Omental fat pad (tissue), 4 donors: ENCODE data around the gene CCDC93. TPM values are rescaled to one million over a fixed set of nuclear protein-coding genes. Genes with fewer than 3 reads are reported as not detected.

Source experiments
- ATAC-seq: fragments of 150-250 bp; one replicate; pipeline ENCODE4 v1.9.1; 2016; ENCODE audit warnings: mild to moderate bottlenecking, moderate library complexity; ENCODE audit not compliant: low FRiP score
- DNase-seq: peaks from one replicate; pipeline ENCODE4 v3.0.0-alpha.2; 2019; ENCODE audit warnings: low spot score
- total RNA-seq, 4 donors: library from RNA; depleted of rRNA; stranded (reverse); fragments of >200 nt; gene quantifications; one replicate each; pipeline ENCODE4 v1.1.0, GENCODE V29; 2016
- TF ChIP-seq, protein P1 (sequence below), 3 donors: fragments of 450-650 bp; IDR thresholded peaks; one replicate each; pipeline ENCODE4 v1.5.1; 2016 to 2017; ENCODE audit warnings: antibody characterized with exemption in 3 of 3, mild to moderate bottlenecking in 3 of 3, moderate library complexity in 2 of 3

Gene CCDC93
- total RNA-seq, 4 donors from 2014 or later: 21.4 to 34.8 (median 22.3) TPM

DNA sequence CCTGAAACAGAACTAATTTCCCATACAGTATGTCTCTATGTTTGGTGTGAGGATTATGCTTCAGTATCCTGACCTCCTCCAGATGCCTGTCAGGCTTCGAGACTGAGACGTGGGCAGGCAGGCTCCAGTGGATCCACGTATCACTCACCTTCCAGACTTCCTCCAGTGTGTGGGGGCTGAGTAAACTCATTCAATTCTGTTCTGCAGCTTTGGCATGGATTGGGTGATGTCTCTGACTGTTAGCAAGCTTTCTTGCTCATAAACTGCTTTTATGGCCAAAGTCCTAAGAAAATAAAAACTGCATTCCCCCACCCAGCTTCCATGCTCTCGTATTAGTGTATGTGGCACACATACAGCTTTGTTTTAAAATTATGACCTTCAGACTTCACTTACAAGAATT is 53.6 kb downstream of the CCDC93 start:
- DNase-seq (no peak), ATAC-seq (no peak)
- TF ChIP-seq, protein P1, sequence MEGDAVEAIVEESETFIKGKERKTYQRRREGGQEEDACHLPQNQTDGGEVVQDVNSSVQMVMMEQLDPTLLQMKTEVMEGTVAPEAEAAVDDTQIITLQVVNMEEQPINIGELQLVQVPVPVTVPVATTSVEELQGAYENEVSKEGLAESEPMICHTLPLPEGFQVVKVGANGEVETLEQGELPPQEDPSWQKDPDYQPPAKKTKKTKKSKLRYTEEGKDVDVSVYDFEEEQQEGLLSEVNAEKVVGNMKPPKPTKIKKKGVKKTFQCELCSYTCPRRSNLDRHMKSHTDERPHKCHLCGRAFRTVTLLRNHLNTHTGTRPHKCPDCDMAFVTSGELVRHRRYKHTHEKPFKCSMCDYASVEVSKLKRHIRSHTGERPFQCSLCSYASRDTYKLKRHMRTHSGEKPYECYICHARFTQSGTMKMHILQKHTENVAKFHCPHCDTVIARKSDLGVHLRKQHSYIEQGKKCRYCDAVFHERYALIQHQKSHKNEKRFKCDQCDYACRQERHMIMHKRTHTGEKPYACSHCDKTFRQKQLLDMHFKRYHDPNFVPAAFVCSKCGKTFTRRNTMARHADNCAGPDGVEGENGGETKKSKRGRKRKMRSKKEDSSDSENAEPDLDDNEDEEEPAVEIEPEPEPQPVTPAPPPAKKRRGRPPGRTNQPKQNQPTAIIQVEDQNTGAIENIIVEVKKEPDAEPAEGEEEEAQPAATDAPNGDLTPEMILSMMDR (IDR thresholded peaks at IDR 0.05): no peak

- no peak for DNase-seq
- TF ChIP-seq, protein P1 (IDR thresholded peaks at IDR 0.05): no peak
- ATAC-seq: no peak
Measured at GRCh38 chr2:117958186-117958585, 55.7 kb downstream of the CCDC93 start.

- no peak for ATAC-seq
- no peak for DNase-seq
- TF ChIP-seq, protein P1 (IDR thresholded peaks at IDR 0.05): no peak
Measured at GRCh38 chr2:117957616-117958015, 56.3 kb downstream of the CCDC93 start.

GRCh38 chr2:117956036-117956796 is 57.7 kb downstream of the CCDC93 start:
- TF ChIP-seq, protein P1 (IDR thresholded peaks at IDR 0.05): no peak
- ATAC-seq: no peak
- DNase-seq: no peak

DNA sequence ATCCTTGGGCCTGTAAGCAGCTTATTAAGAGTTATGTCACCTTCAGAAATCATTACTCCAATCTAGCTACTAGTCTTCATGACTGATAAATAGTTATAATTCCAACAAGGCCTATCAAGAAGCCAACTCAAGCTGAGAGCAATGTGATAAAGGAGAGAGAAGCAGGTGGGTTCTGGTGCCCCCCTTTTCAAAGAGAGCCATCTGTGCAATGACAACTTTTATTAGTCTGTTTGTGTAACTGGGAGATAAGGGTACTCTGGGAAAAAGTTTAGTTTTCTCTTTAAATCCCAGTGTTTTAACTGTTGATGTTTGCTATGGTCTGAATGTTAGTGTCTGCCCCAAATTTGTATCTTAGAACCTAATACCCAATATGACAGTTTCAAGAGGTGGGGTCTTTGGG is 60.6 kb downstream of the CCDC93 start:
- ATAC-seq: no peak
- TF ChIP-seq, protein P1 (IDR thresholded peaks at IDR 0.05): no peak
- no peak for DNase-seq

DNA sequence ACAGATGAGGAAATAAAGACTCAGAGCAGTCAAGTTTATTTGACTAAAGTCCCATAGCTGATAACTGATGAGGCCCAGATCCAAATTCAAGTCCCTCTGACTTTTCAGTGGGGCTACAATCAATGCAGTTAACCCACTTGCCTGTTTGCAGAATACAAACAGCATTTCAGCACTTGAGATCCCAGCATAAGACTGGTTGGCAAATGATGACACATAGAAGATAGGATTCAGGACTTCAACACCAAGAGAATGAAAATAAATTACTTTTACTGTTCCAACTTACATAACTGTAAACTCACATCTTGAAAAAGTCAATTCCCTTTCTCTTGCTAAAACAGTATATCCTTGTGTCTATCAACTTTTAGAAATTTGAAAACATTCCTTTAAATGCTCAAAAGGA is 61.2 kb downstream of the CCDC93 start:
- no peak for DNase-seq
- TF ChIP-seq, protein P1 (IDR thresholded peaks at IDR 0.05): no peak
- ATAC-seq: no peak

DNA sequence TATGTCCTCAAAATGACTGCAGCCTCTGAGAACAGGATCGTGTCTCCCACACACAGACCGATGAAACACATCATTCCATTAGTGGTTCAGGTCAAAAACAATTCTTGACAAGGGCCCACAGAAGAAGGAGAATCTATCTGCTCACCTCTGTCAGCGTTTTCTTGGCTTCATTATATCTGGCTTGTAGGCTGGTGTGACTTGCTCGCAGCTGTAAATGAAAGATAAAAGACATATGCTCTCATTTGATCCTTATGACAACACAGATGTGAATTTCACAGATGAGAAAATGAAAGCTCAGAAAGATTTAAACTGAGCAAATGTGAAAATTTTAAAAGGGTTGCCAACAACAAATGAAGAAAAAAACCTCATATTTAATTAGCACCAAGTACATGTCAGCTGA is 61.6 kb downstream of the CCDC93 start:
- DNase-seq: no peak
- TF ChIP-seq, protein P1 (IDR thresholded peaks at IDR 0.05): no peak
- ATAC-seq: no peak
